Measurements from ENCODE around the gene ARGLU1. TPM values are rescaled to one million over a fixed set of nuclear protein-coding genes. Genes with fewer than 3 reads are reported as not detected.

ARGLU1 gene
- total RNA-seq, 1 experiment from 2014 or later: 66.5 TPM

DNA sequence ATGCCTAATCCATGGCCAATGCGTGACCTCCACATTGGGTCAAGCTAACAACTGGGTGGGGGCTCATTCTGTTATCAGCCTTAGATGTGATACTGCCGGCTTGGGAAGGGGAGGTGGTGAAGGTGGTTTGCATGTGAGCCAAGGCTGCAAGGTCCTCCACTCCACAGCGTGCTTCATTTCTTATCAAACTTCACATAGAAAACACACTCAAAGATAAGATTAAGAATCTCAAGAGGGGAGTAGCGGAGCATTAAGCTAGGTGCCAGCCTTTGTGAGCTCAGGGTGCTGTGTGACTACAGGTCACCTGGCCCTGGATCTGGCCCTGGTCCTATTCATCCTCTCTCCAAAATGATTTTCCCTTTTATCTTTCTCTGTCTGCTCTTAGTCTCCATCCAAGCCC, 13.3 kb upstream of the ARGLU1 start:
- intact Hi-C loops (cut with micrococcal nuclease; ENCODE audit: unreplicated experiment): no loop called here
- no peaks in the 10 kb centered on the region for H3K36me3 ChIP-seq (ENCODE audit: insufficient read depth, low read length, poor library complexity, severe bottlenecking)
- no TSS peak for BruUV-seq (replicated peaks)
- H3K27ac ChIP-seq (ENCODE audit: low read depth, low read length, poor library complexity, severe bottlenecking): no peak overlapping the region
- H3K27me3 ChIP-seq (replicated peaks; ENCODE audit: insufficient read depth, low read depth, low read length, poor library complexity): no peaks in the 10 kb centered on the region
- ChIA-PET POLR2A (ENCODE audit: low non-redundant PET) (no interaction called here), CTCF (no interaction called here)
- H3K4me1 ChIP-seq (ENCODE audit: insufficient read depth, low read length, poor library complexity, severe bottlenecking): no peaks in the 10 kb centered on the region
- H3K9me3 ChIP-seq (ENCODE audit: low read depth, low read length, poor library complexity, severe bottlenecking): peaks cover 16% of the 10 kb centered on the region
- TF ChIP-seq, protein P1, sequence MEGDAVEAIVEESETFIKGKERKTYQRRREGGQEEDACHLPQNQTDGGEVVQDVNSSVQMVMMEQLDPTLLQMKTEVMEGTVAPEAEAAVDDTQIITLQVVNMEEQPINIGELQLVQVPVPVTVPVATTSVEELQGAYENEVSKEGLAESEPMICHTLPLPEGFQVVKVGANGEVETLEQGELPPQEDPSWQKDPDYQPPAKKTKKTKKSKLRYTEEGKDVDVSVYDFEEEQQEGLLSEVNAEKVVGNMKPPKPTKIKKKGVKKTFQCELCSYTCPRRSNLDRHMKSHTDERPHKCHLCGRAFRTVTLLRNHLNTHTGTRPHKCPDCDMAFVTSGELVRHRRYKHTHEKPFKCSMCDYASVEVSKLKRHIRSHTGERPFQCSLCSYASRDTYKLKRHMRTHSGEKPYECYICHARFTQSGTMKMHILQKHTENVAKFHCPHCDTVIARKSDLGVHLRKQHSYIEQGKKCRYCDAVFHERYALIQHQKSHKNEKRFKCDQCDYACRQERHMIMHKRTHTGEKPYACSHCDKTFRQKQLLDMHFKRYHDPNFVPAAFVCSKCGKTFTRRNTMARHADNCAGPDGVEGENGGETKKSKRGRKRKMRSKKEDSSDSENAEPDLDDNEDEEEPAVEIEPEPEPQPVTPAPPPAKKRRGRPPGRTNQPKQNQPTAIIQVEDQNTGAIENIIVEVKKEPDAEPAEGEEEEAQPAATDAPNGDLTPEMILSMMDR (conservative IDR thresholded peaks at IDR 0.05; ENCODE audit: low read depth, low read length): no peak
- TF ChIP-seq EZH2 (IDR thresholded peaks at IDR 0.05; ENCODE audit: borderline replicate concordance, low read depth, low read length, poor library complexity, severe bottlenecking): no peak
- H3K4me3 ChIP-seq (ENCODE audit: low read depth, low read length, poor library complexity, severe bottlenecking): no peak overlapping the region
- no peak for DNase-seq (ENCODE audit: low spot score)

DNA sequence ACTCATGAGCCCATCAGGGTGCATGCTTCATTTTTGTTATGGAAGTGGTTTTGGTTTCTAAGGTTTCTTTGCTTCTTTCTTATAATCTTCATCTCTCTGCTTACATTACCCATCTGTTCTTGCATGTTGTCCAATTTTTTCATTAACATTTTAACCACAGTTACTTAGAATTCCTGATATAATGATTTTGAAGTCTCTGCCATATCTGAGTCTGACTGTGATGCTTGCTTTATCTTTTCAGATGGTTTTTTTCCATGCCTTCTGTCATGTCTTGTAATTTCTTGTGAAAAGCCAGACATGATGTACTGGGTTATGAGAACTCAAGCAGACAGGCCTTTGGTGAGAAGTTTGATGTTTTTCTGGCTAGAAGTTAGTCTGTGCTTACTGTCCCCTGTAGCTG, 8.0 kb upstream of the ARGLU1 start:
- H3K36me3 ChIP-seq (ENCODE audit: insufficient read depth, low read length, poor library complexity, severe bottlenecking): no peaks in the 10 kb centered on the region
- CTCF ChIA-PET: no interaction called here
- DNase-seq (ENCODE audit: low spot score): no peak
- H3K27ac ChIP-seq (ENCODE audit: low read depth, low read length, poor library complexity, severe bottlenecking): no peak overlapping the region
- H3K27me3 ChIP-seq (replicated peaks; ENCODE audit: insufficient read depth, low read depth, low read length, poor library complexity): no peaks in the 10 kb centered on the region
- no TSS peak for BruUV-seq (replicated peaks)
- H3K4me1 ChIP-seq (ENCODE audit: insufficient read depth, low read length, poor library complexity, severe bottlenecking): no peaks in the 10 kb centered on the region
- H3K4me3 ChIP-seq (ENCODE audit: low read depth, low read length, poor library complexity, severe bottlenecking): no peak overlapping the region
- POLR2A ChIA-PET (ENCODE audit: low non-redundant PET): no interaction called here
- TF ChIP-seq EZH2 (IDR thresholded peaks at IDR 0.05; ENCODE audit: borderline replicate concordance, low read depth, low read length, poor library complexity, severe bottlenecking): no peak
- TF ChIP-seq, protein P1 (conservative IDR thresholded peaks at IDR 0.05; ENCODE audit: low read depth, low read length): no peak
- H3K9me3 ChIP-seq (ENCODE audit: low read depth, low read length, poor library complexity, severe bottlenecking): no peaks in the 10 kb centered on the region
- intact Hi-C loops (cut with micrococcal nuclease; ENCODE audit: unreplicated experiment): no loop called here

DNA sequence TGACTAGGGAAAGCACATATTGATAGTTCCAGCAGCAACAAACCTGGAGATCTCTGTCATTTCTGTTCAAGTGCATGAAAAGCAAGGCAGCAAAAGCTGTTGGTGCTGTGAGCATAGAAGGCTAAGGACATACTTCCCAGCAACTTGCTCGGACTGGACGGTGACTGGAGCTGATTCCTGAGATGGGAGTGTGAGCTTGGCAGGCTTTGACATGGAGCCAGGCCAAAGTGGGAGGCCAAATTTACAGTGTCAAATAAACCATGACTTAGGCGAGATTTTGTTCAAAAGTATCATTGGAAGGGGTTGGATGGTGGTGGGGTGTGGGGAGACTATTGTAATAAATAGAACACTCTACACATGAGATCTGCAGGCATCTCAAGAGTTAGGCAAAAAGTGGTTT, 5.9 kb upstream of the ARGLU1 start:
- CTCF ChIA-PET: no interaction called here
- POLR2A ChIA-PET (ENCODE audit: low non-redundant PET): no interaction called here
- H3K9me3 ChIP-seq (ENCODE audit: low read depth, low read length, poor library complexity, severe bottlenecking): no peaks in the 10 kb centered on the region
- no peaks in the 10 kb centered on the region for H3K27me3 ChIP-seq (replicated peaks; ENCODE audit: insufficient read depth, low read depth, low read length, poor library complexity)
- no peak for TF ChIP-seq EZH2 (IDR thresholded peaks at IDR 0.05; ENCODE audit: borderline replicate concordance, low read depth, low read length, poor library complexity, severe bottlenecking)
- TF ChIP-seq, protein P1 (conservative IDR thresholded peaks at IDR 0.05; ENCODE audit: low read depth, low read length): no peak
- H3K36me3 ChIP-seq (ENCODE audit: insufficient read depth, low read length, poor library complexity, severe bottlenecking): no peaks in the 10 kb centered on the region
- no peak overlapping the region for H3K4me3 ChIP-seq (ENCODE audit: low read depth, low read length, poor library complexity, severe bottlenecking)
- H3K27ac ChIP-seq (ENCODE audit: low read depth, low read length, poor library complexity, severe bottlenecking): no peak overlapping the region
- no TSS peak for BruUV-seq (replicated peaks)
- no peak for DNase-seq (ENCODE audit: low spot score)
- intact Hi-C loops (cut with micrococcal nuclease; ENCODE audit: unreplicated experiment): no loop called here
- H3K4me1 ChIP-seq (ENCODE audit: insufficient read depth, low read length, poor library complexity, severe bottlenecking): peaks cover 6% of the 10 kb centered on the region
